AG04449 (cell line): ENCODE data around the gene LUC7L3.
"Not testable (repeated sequence)": the region's sequence is repeated elsewhere in the genome, so short reads cannot be mapped to it uniquely, and the experiment has no call there.

Source experiments
- CTCF ChIA-PET: fragments of 350-600 bp; formaldehyde crosslinking; extraction: SDS; loops from one replicate; lab custom pipeline; 2021; ENCODE audit warnings: antibody characterized with exemption; lab: Yijun Ruan, JAX
- POLR2A ChIA-PET: fragments of 400-600, 350-600 bp; formaldehyde crosslinking; extraction: SDS; loops from one replicate; lab custom pipeline; 2020; ENCODE audit warnings: antibody characterized with exemption, inconsistent platforms; lab: Yijun Ruan, JAX
- DNase-seq: peaks from one replicate; pipeline ENCODE4 v3.0.0-alpha.2; 2010; ENCODE audit warnings: low read depth, low spot score
- H3K4me3 ChIP-seq: 2 replicates; pipeline ENCODE4 v1.5.1; 2011; ENCODE audit warnings: low read depth, mild to moderate bottlenecking, control low read depth, low read length
- CTCF ChIP-seq: IDR thresholded peaks from one replicate; pipeline ENCODE4 v1.5.1; 2011; ENCODE audit warnings: mild to moderate bottlenecking, moderate library complexity, low read length, control low read depth, inconsistent platforms; ENCODE audit not compliant: insufficient read depth; ENCODE audit errors: missing control alignments

LUC7L3 gene

GRCh38 chr17:50699410-50699809 is 20.0 kb upstream of the LUC7L3 start:
- CTCF ChIA-PET, result interaction anchor here (1.3 to 2.3 kb wide), 2 partner anchors 68 to 148 kb away, joined by 6 to 10 read pairs; no protein-coding TSS in a partner anchor
- POLR2A ChIA-PET, result no interaction called here
- TF ChIP-seq CTCF, result no peak
- H3K4me3 ChIP-seq, result no peak overlapping the region
- DNase-seq, result no peak

- no peak for TF ChIP-seq CTCF
- no peak overlapping the region for H3K4me3 ChIP-seq
- no peak for DNase-seq
- ChIA-PET CTCF (interaction anchor here (1.0 to 6.0 kb wide), 4 partner anchors 8 to 156 kb away, joined by 3 to 82 read pairs (median 7); partner anchors contain the start of gene SPATA20), POLR2A (no interaction called here)
These were observed 16.2 kb upstream of the LUC7L3 start for GRCh38 chr17:50703162-50703561.

GRCh38 chr17:50707289-50708049 is 11.9 kb upstream of the LUC7L3 start, which contains the start of gene ANKRD40:
Gene ANKRD40 (minus strand): TSS chr17:50707914. CDS start chr17:50707654, 260 bp downstream.
- TF ChIP-seq CTCF, result no peak
- POLR2A ChIA-PET, result interaction anchor here (0.8 to 2.7 kb wide), 6 partner anchors 12 to 158 kb away, joined by 3 to 13 read pairs (median 4); partner anchors contain the start of gene LUC7L3
- peak; percentile 70 for DNase-seq
- H3K4me3 ChIP-seq, result peak within 1 kb of the TSS; percentile 88
- CTCF ChIA-PET, result interaction anchor here (0.6 to 6.0 kb wide), 4 partner anchors 12 to 157 kb away, joined by 3 to 82 read pairs (median 14); no protein-coding TSS in a partner anchor

GRCh38 chr17:50708050-50709000 is 11.1 kb upstream of the LUC7L3 start:
- TF ChIP-seq CTCF, result no peak
- no peak for DNase-seq
- ChIA-PET POLR2A (interaction anchor here (0.8 to 2.7 kb wide), 5 partner anchors 11 to 159 kb away, joined by 3 to 13 read pairs (median 3); partner anchors contain the start of gene LUC7L3), CTCF (interaction anchor here (1.0 to 6.0 kb wide), 4 partner anchors 13 to 204 kb away, joined by 3 to 82 read pairs (median 3); no protein-coding TSS in a partner anchor)
- peak overlapping the region; percentile 88 for H3K4me3 ChIP-seq

- not testable (repeated sequence) for DNase-seq, H3K4me3 ChIP-seq
- CTCF ChIA-PET, result interaction anchor here (1.0 to 6.0 kb wide), 4 partner anchors 14 to 205 kb away, joined by 3 to 82 read pairs (median 3); no protein-coding TSS in a partner anchor
- POLR2A ChIA-PET, result interaction anchor here (1.2 to 2.7 kb wide), 2 partner anchors 10 to 54 kb away, joined by 4 to 13 read pairs; partner anchors contain the start of gene LUC7L3
These were observed 10.3 kb upstream of the LUC7L3 start for GRCh38 chr17:50709053-50709452.

GRCh38 chr17:50710025-50710424 is 9.4 kb upstream of the LUC7L3 start:
- ChIA-PET CTCF (no interaction called here), POLR2A (no interaction called here)
- H3K4me3 ChIP-seq, result no peak overlapping the region
- DNase-seq, result no peak
- no peak for TF ChIP-seq CTCF
